ENCODE measurements around the gene DPEP2NB. TPM values are rescaled to one million over a fixed set of nuclear protein-coding genes. Genes with fewer than 3 reads are reported as not detected.
"Not testable (repeated sequence)": the region's sequence is repeated elsewhere in the genome, so short reads cannot be mapped to it uniquely, and the experiment has no call there.

DPEP2NB gene
- total RNA-seq, 2 experiments from 2014 or later: not detected

DNA sequence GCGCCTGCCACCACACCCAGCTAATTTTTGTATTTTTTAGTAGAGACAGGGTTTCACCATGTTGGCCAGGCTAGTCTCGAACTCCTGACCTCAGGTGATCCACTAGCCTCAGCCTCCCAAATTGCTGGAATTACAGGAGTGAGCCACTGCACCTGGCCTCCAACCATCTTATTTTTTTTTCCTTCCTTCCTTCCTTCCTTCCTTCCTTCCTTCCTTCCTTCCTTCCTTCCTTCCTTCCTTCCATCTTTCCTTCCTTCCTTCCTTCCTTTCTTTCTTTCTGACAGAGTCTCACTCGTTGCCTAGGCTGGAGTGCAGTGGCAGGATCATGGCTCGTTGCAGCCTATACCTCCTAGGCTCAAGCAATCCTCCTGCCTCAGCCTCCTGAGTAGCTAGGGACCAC is 5.8 kb downstream of the DPEP2NB start:
- H3K27me3 Mint-ChIP-seq (ENCODE audit: low read depth); H3K4me3 Mint-ChIP-seq; H3K9me3 Mint-ChIP-seq; H3K36me3 Mint-ChIP-seq (ENCODE audit: low read depth); H3K27ac Mint-ChIP-seq; intact Hi-C loops (cut with micrococcal nuclease); DNase-seq: not testable (repeated sequence)
- CTCF ChIA-PET: interaction anchor here (0.7 kb wide), 1 partner anchor 56 kb away, joined by 4 read pairs; no protein-coding TSS in a partner anchor
- H3K4me1 Mint-ChIP-seq (ENCODE audit: low read depth): peaks cover 29% of the 10 kb centered on the region

DNA sequence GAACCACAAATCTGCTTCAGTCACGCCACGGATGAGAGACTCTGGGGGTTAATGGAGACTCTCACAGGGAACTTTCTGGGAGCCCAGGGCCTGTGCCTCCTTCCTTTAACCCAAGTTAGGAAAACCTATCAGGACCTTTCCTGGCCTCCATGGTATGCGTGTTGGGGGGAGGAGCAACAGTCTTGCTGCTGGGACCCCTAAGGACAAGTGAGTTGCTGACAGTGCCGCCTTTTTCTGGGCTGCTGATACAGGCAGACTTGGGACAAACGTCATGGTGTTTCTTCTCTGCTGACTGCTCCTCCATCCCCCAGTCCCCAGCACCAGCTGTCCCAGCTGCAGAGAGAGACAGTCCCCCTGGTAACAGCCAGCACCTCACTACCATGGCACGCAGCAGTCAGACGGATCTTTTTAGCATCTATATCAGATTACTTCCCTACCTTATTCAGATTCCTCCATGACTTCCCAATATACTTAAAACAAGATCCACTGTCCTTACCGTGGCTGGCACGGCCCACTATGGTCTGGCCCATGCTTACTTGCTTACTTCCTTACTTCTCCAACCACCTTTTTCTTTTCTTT is 6.5 kb downstream of the DPEP2NB start:
- peak overlapping the region; percentile 12 for H3K27ac Mint-ChIP-seq
- CTCF ChIA-PET: interaction anchor here (0.7 to 0.9 kb wide), 2 partner anchors 20 to 55 kb away, joined by 3 to 4 read pairs; no protein-coding TSS in a partner anchor
- H3K4me3 Mint-ChIP-seq: no peak overlapping the region
- H3K9me3 Mint-ChIP-seq: no peaks in the 10 kb centered on the region
- intact Hi-C loops (cut with micrococcal nuclease): no loop called here
- no peaks in the 10 kb centered on the region for H3K36me3 Mint-ChIP-seq (ENCODE audit: low read depth)
- H3K27me3 Mint-ChIP-seq (ENCODE audit: low read depth): no peaks in the 10 kb centered on the region
- DNase-seq: no peak
- peaks cover 31% of the 10 kb centered on the region for H3K4me1 Mint-ChIP-seq (ENCODE audit: low read depth)

DNA sequence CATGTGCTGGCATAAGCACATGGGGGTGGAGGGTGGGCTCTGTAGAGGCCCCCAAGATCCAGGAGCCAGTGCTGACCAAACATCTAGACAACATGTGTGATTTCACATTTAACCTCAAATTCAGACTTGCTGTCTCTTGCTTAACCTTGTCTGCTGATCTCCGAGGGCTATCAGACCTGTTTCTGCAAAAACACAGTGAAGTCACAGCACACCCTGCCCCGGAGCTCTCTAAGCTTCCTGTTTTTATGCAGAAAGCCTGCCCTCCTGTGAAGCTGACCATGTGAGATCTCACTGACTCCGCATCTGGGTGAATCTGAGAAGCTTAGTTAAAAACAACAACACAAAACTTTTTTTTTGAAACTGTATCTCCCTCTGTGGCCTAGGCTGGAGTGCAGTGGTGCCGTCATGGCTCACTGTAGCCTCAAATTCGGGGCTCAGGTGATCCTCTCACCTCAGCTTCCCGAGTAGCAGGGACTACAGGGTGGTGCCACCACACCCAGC is 9.9 kb downstream of the DPEP2NB start:
- Mint-ChIP-seq H3K4me3 (peak overlapping the region; percentile 45), H3K9me3 (no peaks in the 10 kb centered on the region), H3K27me3 (ENCODE audit: low read depth) (no peaks in the 10 kb centered on the region), H3K4me1 (ENCODE audit: low read depth) (peaks cover 28% of the 10 kb centered on the region), H3K36me3 (ENCODE audit: low read depth) (no peaks in the 10 kb centered on the region), H3K27ac (peak overlapping the region; percentile 88)
- CTCF ChIA-PET: interaction anchor here (0.5 to 1.9 kb wide), 10 partner anchors 8 to 317 kb away, joined by 3 to 7 read pairs (median 3); no protein-coding TSS in a partner anchor
- intact Hi-C loops (cut with micrococcal nuclease): no loop called here
- DNase-seq: peak; percentile 43

DNA sequence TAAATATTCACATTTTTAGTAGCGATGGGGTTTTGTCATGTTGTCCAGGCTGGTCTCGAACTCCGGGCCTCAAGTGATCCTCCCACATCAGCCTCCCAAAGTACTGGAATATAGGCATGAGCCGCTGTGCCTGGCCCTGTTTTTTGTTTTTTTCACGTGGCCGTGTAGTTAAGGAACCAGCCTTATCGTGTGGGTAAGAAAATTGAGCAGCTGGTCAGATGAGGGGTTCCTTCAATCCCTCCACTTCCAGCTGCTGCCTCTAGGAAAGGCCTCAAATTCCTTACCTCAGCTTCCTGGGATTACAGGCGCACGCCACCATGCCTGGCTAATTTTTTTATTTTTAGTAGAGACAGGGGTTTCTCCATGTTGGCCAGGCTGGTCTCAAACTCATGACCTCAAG is 10.5 kb downstream of the DPEP2NB start:
- intact Hi-C loops (cut with micrococcal nuclease): no loop called here
- CTCF ChIA-PET: interaction anchor here (0.7 to 1.9 kb wide), 7 partner anchors 9 to 316 kb away, joined by 3 to 7 read pairs (median 3); no protein-coding TSS in a partner anchor
- no peaks in the 10 kb centered on the region for H3K36me3 Mint-ChIP-seq (ENCODE audit: low read depth)
- H3K9me3 Mint-ChIP-seq: no peaks in the 10 kb centered on the region
- peaks cover 33% of the 10 kb centered on the region for H3K4me1 Mint-ChIP-seq (ENCODE audit: low read depth)
- H3K27ac Mint-ChIP-seq: peak overlapping the region; percentile 88
- H3K27me3 Mint-ChIP-seq (ENCODE audit: low read depth): no peaks in the 10 kb centered on the region
- no peak for DNase-seq
- H3K4me3 Mint-ChIP-seq: no peak overlapping the region

DNA sequence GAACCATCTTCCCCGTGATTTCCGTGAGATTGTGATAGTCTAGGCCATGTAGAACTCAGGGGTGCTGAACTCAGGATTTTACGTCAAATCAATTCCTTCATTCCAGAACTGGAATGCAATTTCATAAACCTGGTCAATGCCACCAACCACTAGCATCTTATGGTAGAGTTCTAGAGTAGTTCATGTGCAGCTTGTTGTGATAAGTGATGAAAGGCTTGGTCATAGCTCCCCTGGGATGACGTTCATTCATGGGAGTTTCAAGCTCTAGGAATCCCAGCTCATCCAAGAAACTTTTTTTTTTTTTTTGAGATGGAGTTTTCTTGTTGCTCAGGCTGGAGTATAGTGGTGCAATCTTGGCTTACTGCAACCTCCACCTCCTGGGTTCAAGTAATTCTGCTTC is 12.7 kb downstream of the DPEP2NB start:
- intact Hi-C loops (cut with micrococcal nuclease): no loop called here
- H3K36me3 Mint-ChIP-seq (ENCODE audit: low read depth): peaks cover 2% of the 10 kb centered on the region
- no peak for DNase-seq
- no peaks in the 10 kb centered on the region for H3K27me3 Mint-ChIP-seq (ENCODE audit: low read depth)
- H3K27ac Mint-ChIP-seq: no peak overlapping the region
- CTCF ChIA-PET: interaction anchor here (0.9 to 1.6 kb wide), 2 partner anchors 19 to 38 kb away, joined by 3 to 4 read pairs; no protein-coding TSS in a partner anchor
- no peak overlapping the region for H3K4me3 Mint-ChIP-seq
- H3K4me1 Mint-ChIP-seq (ENCODE audit: low read depth): peaks cover 47% of the 10 kb centered on the region
- H3K9me3 Mint-ChIP-seq: no peaks in the 10 kb centered on the region

DNA sequence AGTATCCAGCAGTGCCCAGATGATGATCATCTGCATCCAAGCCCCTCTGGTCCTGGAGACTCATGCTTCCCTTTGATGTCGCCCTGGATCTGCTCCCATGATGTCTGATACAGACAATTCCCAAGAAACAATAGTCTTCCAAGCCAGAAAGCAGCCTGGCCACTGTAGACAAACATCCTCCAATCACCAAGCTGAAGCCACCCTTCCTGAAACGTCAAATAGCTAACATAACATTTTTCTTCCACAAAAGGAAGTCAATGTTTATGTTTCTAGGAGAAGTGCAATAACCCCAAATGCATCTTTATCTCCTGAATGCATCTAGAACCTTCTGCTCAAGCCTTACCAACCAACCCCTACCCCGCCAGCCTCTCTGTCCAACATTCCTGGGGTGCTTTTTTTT is 15.3 kb downstream of the DPEP2NB start:
- CTCF ChIA-PET: interaction anchor here (1.2 to 1.6 kb wide), 3 partner anchors 16 to 41 kb away, joined by 3 to 7 read pairs (median 4); no protein-coding TSS in a partner anchor

DNA sequence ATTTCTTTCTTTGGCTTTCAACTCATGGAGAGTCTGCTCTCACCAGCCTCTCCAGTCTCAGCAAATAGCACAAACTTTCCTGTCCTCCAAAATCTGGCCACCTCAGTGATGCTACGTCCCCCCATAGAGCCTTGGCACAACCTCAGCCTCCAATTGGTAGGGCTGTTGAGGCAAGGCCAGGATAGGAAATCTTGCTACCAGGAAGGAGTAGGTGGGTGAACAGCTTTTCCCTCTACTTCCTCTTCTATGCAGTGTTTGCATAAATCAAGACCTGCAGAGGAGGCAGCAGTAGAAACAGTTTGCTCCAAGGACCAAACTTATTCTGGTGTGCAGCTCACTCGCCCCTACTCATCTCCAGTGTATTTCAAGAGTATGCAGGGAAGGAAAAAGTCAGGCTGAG is 15.7 kb downstream of the DPEP2NB start:
- H3K27ac Mint-ChIP-seq: peak overlapping the region; percentile 94
- peak overlapping the region; percentile 80 for H3K4me3 Mint-ChIP-seq
- peaks cover 2% of the 10 kb centered on the region for H3K36me3 Mint-ChIP-seq (ENCODE audit: low read depth)
- intact Hi-C loops (cut with micrococcal nuclease): loop anchor here (1.0 to 2.0 kb wide), 2 partner anchors 32 to 85 kb away; partner anchors contain the start of genes NFATC3 and SLC12A4
- CTCF ChIA-PET: interaction anchor here (1.2 to 1.6 kb wide), 3 partner anchors 15 to 41 kb away, joined by 3 to 7 read pairs (median 4); no protein-coding TSS in a partner anchor
- H3K4me1 Mint-ChIP-seq (ENCODE audit: low read depth): peaks cover 49% of the 10 kb centered on the region
- no peaks in the 10 kb centered on the region for H3K27me3 Mint-ChIP-seq (ENCODE audit: low read depth)
- H3K9me3 Mint-ChIP-seq: no peaks in the 10 kb centered on the region
- peak; percentile 25 for DNase-seq

More for the DNA sequence above, 15.3 kb downstream of the DPEP2NB start:
- peak overlapping the region; percentile 94 for H3K27ac Mint-ChIP-seq
- peaks cover 2% of the 10 kb centered on the region for H3K36me3 Mint-ChIP-seq (ENCODE audit: low read depth)
- H3K27me3 Mint-ChIP-seq (ENCODE audit: low read depth): no peaks in the 10 kb centered on the region
- H3K4me1 Mint-ChIP-seq (ENCODE audit: low read depth): peaks cover 50% of the 10 kb centered on the region
- intact Hi-C loops (cut with micrococcal nuclease): no loop called here
- H3K4me3 Mint-ChIP-seq: peak overlapping the region; percentile 80
- H3K9me3 Mint-ChIP-seq: no peaks in the 10 kb centered on the region
- DNase-seq: no peak

DNA sequence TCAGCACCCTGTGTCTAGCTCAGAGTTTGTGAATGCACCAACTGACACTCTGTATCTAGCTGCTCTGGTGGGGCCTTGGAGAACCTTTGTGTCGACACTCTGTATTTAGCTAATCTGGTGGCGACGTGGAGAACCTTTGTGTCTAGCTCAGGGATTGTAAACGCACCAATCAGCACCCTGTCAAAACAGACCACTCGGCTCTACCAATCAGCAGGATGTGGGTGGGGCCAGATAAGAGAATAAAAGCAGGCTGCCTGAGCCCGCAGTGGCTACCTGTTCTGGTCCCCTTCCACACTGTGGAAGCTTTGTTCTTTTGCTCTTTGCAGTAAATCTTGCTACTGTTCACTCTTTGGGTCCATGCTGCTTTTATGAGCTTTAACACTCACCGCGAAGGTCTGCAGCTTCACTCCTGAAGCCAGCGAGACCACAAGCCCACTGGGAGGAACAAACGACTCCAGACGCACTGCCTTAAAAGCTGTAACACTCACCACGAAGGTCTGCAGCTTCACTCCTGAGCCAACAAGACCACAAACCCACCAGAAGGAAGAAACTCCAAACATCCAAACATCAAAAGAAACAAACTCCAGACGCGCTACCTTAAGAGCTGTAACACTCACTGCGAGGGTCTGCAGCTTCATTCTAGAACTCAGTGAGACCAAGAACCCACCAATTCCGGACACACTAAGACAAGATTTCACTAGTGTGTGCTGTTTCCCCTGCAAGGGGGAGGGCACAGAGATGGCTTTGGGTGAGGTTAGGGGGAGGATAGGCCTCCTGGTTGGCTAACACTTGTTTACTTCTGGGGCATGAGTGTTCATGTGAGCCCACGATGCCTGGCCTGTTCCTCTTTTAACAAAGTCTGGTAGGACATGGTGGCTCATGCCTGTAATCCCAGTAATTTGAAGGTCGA is 16.7 kb downstream of the DPEP2NB start, which contains the start of gene DPEP2:
DPEP2 (minus strand) TSS at position 706 of the 910 bp plus-strand sequence. CDS start 6,272 bp downstream, outside the sequence.
- peak; percentile 78 for DNase-seq
- intact Hi-C loops (cut with micrococcal nuclease): loop anchor here (1.0 to 2.0 kb wide), 2 partner anchors 31 to 86 kb away; partner anchors contain the start of genes NFATC3 and SLC12A4
- H3K9me3 Mint-ChIP-seq; H3K27me3 Mint-ChIP-seq (ENCODE audit: low read depth); H3K36me3 Mint-ChIP-seq (ENCODE audit: low read depth): not testable (repeated sequence)
- H3K4me1 Mint-ChIP-seq (ENCODE audit: low read depth): peaks cover 49% of the 10 kb centered on the region
- CTCF ChIA-PET: interaction anchor here (0.6 to 1.7 kb wide), 4 partner anchors 12 to 189 kb away, joined by 3 to 12 read pairs (median 3); no protein-coding TSS in a partner anchor
- peak within 1 kb of the TSS; percentile 80 for H3K4me3 Mint-ChIP-seq
- H3K27ac Mint-ChIP-seq: peak within 1 kb of the TSS; percentile 94

DNA sequence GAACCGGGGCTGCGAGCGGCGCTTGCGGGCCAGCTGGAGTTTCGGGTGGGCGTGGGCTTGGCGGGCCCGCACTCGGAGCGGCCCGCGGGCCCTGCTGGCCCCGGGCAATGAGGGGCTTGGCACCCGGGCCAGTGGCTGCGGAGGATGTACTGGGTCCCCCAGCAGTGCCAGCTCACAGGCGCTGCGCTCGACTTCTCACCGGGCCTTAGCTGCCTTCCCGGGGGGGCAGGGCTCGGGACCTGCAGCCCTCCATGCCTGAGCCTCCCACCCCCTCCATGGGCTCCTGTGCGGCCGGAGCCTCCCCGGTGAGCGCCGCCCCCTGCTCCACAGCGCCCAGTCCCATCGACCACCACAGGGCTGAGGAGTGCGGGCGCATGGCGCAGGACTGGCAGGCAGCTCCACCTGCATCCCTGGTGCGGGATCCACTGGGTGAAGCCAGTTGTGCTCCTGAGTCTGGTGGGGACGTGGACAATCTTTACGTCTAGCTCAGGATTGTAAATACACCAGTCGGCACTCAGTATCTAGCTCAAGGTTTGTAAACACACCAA is 17.4 kb downstream of the DPEP2NB start:
- H3K27me3 Mint-ChIP-seq (ENCODE audit: low read depth); H3K4me3 Mint-ChIP-seq; H3K36me3 Mint-ChIP-seq (ENCODE audit: low read depth); DNase-seq; H3K9me3 Mint-ChIP-seq: not testable (repeated sequence)
- CTCF ChIA-PET: interaction anchor here (0.5 to 1.7 kb wide), 5 partner anchors 11 to 194 kb away, joined by 3 to 12 read pairs (median 3); no protein-coding TSS in a partner anchor
- peak overlapping the region; percentile 94 for H3K27ac Mint-ChIP-seq
- peaks cover 55% of the 10 kb centered on the region for H3K4me1 Mint-ChIP-seq (ENCODE audit: low read depth)
- intact Hi-C loops (cut with micrococcal nuclease): loop anchor here (2.0 kb wide), 1 partner anchor 86 kb away; the partner anchor contains the start of gene NFATC3

DNA sequence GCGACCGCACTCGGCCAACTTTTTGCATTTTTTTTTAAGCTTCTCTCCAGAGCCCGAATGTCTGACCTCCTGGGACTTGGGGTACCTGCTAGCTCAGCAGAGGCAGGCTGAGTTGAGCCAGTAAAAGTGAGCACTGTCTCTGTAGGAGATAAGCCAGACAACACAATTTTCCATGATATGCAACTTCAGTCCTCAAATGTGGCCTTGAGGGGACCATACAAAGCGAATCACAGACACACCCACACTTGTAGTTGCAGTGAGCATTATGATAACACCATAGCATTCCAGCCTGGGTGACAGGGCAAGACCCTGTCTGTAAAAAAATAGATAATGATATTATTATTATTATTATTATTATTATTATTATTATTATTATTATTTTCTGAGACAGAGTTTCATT is 19.0 kb downstream of the DPEP2NB start:
- Mint-ChIP-seq H3K9me3 (no peaks in the 10 kb centered on the region), H3K4me1 (ENCODE audit: low read depth) (peaks cover 64% of the 10 kb centered on the region), H3K27ac (no peak overlapping the region), H3K36me3 (ENCODE audit: low read depth) (peaks cover 2% of the 10 kb centered on the region), H3K27me3 (ENCODE audit: low read depth) (no peaks in the 10 kb centered on the region), H3K4me3 (no peak overlapping the region)
- DNase-seq: no peak
- intact Hi-C loops (cut with micrococcal nuclease): no loop called here
- CTCF ChIA-PET: interaction anchor here (0.6 to 1.2 kb wide), 2 partner anchors 13 to 1648 kb away, joined by 5 read pairs; no protein-coding TSS in a partner anchor

DNA sequence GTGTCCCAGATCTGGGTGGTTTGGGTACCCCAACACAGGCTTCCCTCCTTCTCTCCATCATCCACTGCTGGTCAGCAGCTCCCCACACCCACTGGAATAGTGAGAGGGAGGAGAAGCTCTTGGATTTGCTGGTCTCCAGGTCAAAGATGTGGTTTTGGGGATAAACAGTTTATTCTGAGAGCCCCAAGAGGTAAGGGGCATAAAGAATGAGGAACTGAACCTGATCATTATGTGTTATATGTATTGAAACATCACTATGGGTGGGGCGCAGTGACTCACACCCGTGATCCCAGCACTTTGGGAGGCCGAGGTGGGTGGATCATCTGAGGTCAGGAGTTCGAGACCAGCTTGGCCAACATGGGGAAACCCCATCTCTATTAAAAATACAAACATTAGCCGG is 20.3 kb downstream of the DPEP2NB start:
- CTCF ChIA-PET: interaction anchor here (1.0 to 2.4 kb wide), 3 partner anchors 10 to 45 kb away, joined by 3 to 21 read pairs (median 5); no protein-coding TSS in a partner anchor
- H3K27me3 Mint-ChIP-seq (ENCODE audit: low read depth): no peaks in the 10 kb centered on the region
- intact Hi-C loops (cut with micrococcal nuclease): no loop called here
- H3K27ac Mint-ChIP-seq: peak overlapping the region; percentile 65
- H3K36me3 Mint-ChIP-seq (ENCODE audit: low read depth): peaks cover 2% of the 10 kb centered on the region
- peaks cover 56% of the 10 kb centered on the region for H3K4me1 Mint-ChIP-seq (ENCODE audit: low read depth)
- H3K9me3 Mint-ChIP-seq: no peaks in the 10 kb centered on the region
- H3K4me3 Mint-ChIP-seq: no peak overlapping the region
- peak; percentile 35 for DNase-seq

Data from activated naive CD4-positive, alpha-beta T cell treated with anti-CD3 and anti-CD28 coated beads for 36 hours (primary cell).